H1 (cell line): ENCODE results near the gene OR1E2. TPM values are rescaled to one million over a fixed set of nuclear protein-coding genes. Genes with fewer than 3 reads are reported as not detected.

ENCODE experiments used
- CTCF ChIA-PET: fragments of 300-600 bp; sonication (Branson Sonifier 250); formaldehyde crosslinking; loops from one replicate; lab custom pipeline; 2021; ENCODE audit not compliant: partially characterized antibody; lab: Charles Lee
- POLR2A ChIA-PET: fragments of 300-600 bp; sonication (Branson Sonifier 250); formaldehyde crosslinking; loops from one replicate; lab custom pipeline; 2021; ENCODE audit warnings: inconsistent platforms; ENCODE audit not compliant: partially characterized antibody; lab: Charles Lee
- DNase-seq, 2 experiments: peaks; one replicate each; pipeline versions ENCODE4 v3.0.0 to v3.0.0-alpha.2; 2010 to 2022; ENCODE audit warnings: low spot score in 2 of 2, low read depth in 1 of 2, mixed read lengths in 1 of 2
- FAIRE-seq: peaks from 2 replicates; lab custom pipeline; 2011; peaks lifted over from hg19 to GRCh38; lab: Jason Lieb, UNC
- H2AFZ ChIP-seq: 2 replicates; pipeline ENCODE4 v1.8.1; 2012; ENCODE audit warnings: low read length, inconsistent platforms
- H2AK5ac ChIP-seq: 2 replicates; pipeline ENCODE4 v1.6.1; 2013; ENCODE audit warnings: low read depth, low read length
- H2BK120ac ChIP-seq: replicated peaks from 2 replicates; pipeline ENCODE3; 2013; ENCODE audit warnings: low read depth, low read length, inconsistent platforms
- H2BK12ac ChIP-seq: 2 replicates; pipeline ENCODE4 v1.6.1; 2013; ENCODE audit warnings: low read depth, low read length
- H2BK15ac ChIP-seq: 2 replicates; pipeline ENCODE4 v1.6.1; 2013; ENCODE audit warnings: low read length
- H2BK20ac ChIP-seq: 2 replicates; pipeline ENCODE4 v1.6.1; 2013; ENCODE audit warnings: low read length
- H2BK5ac ChIP-seq: 2 replicates; pipeline ENCODE4 v1.6.1; 2013; ENCODE audit warnings: low read depth, low read length
- H3K14ac ChIP-seq: 2 replicates; pipeline ENCODE4 v1.6.1; 2013; ENCODE audit warnings: inconsistent platforms; ENCODE audit not compliant: insufficient read length
- H3K18ac ChIP-seq: 2 replicates; pipeline ENCODE4 v1.6.1; 2013; ENCODE audit warnings: low read length; ENCODE audit errors: extremely low read depth
- H3K23ac ChIP-seq: 2 replicates; pipeline ENCODE4 v1.6.1; 2013; ENCODE audit warnings: inconsistent platforms; ENCODE audit not compliant: insufficient read length
- H3K23me2 ChIP-seq: 2 replicates; pipeline ENCODE4 v1.6.1; 2013; ENCODE audit warnings: low read depth, low read length
- H3K27ac ChIP-seq: 2 replicates; pipeline ENCODE4 v1.6.1; 2011; ENCODE audit warnings: low read depth, low read length, inconsistent platforms
- H3K27me3 ChIP-seq, 4 experiments: replicated peaks in 1 of 4; 1 replicate in 1 of 4; 2 replicates in 3 of 4; pipeline versions ENCODE4 v1.6.1 to v1.8.1; 2011 to 2013; ENCODE audit warnings: low read length in 3 of 4, mild to moderate bottlenecking in 3 of 4, inconsistent platforms in 2 of 4, mixed read lengths in 2 of 4, moderate library complexity in 1 of 4; ENCODE audit not compliant: control insufficient read depth in 3 of 4, insufficient read depth in 3 of 4; ENCODE audit errors: extremely low read depth in 1 of 4
- H3K36me3 ChIP-seq, 4 experiments: 2 replicates each; pipeline versions ENCODE4 v1.6.1 to v1.8.1; 2011 to 2013; ENCODE audit warnings: mild to moderate bottlenecking in 4 of 4, low read length in 3 of 4, moderate library complexity in 2 of 4, control low read depth in 1 of 4, inconsistent platforms in 1 of 4; ENCODE audit not compliant: insufficient read depth in 4 of 4, control insufficient read depth in 2 of 4
- H3K4ac ChIP-seq: replicated peaks from 2 replicates; pipeline ENCODE3; 2013; ENCODE audit warnings: low read length, low read depth, mixed read lengths, inconsistent platforms; ENCODE audit not compliant: insufficient read length
- H3K4me1 ChIP-seq, 4 experiments: replicated peaks in 1 of 4; 1 replicate in 1 of 4; 2 replicates in 3 of 4; pipeline versions ENCODE4 v1.6.1 to v1.8.1; 2011 to 2013; ENCODE audit warnings: low read length in 3 of 4, inconsistent platforms in 2 of 4, mixed read lengths in 1 of 4; ENCODE audit not compliant: insufficient read depth in 4 of 4, control insufficient read depth in 3 of 4
- H3K4me2 ChIP-seq, 2 experiments: 2 replicates each; pipeline versions ENCODE4 v1.6.1 to v1.8.1; 2011 to 2013; ENCODE audit warnings: low read depth in 2 of 2, low read length in 2 of 2, control low read depth in 1 of 2, inconsistent platforms in 1 of 2, mild to moderate bottlenecking in 1 of 2; ENCODE audit not compliant: insufficient read depth in 1 of 2
- H3K4me3 ChIP-seq, 4 experiments: fragments of 200-600, 300-600 bp in 1 of 4; sonication (generic), shearing (Covaris generic), sonication (Bioruptor Twin) in 1 of 4; 2 replicates each; pipeline versions ENCODE4 v1.5.1 to v1.8.1; 2011 to 2016; ENCODE audit warnings: low read length in 4 of 4, low read depth in 3 of 4, control low read depth in 2 of 4, inconsistent platforms in 2 of 4, mild to moderate bottlenecking in 2 of 4, mixed read lengths in 1 of 4, moderate library complexity in 1 of 4; ENCODE audit not compliant: insufficient read depth in 2 of 4; ENCODE audit errors: extremely low read depth in 1 of 4
- H3K56ac ChIP-seq: replicated peaks from 2 replicates; pipeline ENCODE3; 2013; ENCODE audit warnings: low read depth, mild to moderate bottlenecking, mixed read lengths, low read length, inconsistent platforms; ENCODE audit not compliant: insufficient read length
- H3K79me1 ChIP-seq: 2 replicates; pipeline ENCODE4 v1.6.1; 2013; ENCODE audit warnings: low read depth, low read length, control low read depth
- H3K79me2 ChIP-seq, 2 experiments: 2 replicates each; pipeline versions ENCODE4 v1.6.1 to v1.8.1; 2012 to 2013; ENCODE audit warnings: low read length in 2 of 2, mild to moderate bottlenecking in 2 of 2, inconsistent platforms in 1 of 2; ENCODE audit not compliant: insufficient read depth in 2 of 2, control insufficient read depth in 1 of 2
- H3K9ac ChIP-seq, 4 experiments: replicated peaks in 1 of 4; 1 replicate in 1 of 4; 2 replicates in 3 of 4; pipeline versions ENCODE4 v1.6.1 to v1.8.1; 2011 to 2013; ENCODE audit warnings: low read depth in 3 of 4, low read length in 3 of 4, control low read depth in 2 of 4, mild to moderate bottlenecking in 2 of 4, moderate library complexity in 2 of 4, inconsistent platforms in 1 of 4; ENCODE audit errors: extremely low read depth in 1 of 4
- H3K9me3 ChIP-seq, 2 experiments: 2 replicates each; pipeline versions ENCODE4 v1.6.1 to v1.8.1; 2012 to 2013; ENCODE audit warnings: mild to moderate bottlenecking in 2 of 2, moderate library complexity in 2 of 2, control low read depth in 1 of 2, inconsistent platforms in 1 of 2, low read depth in 1 of 2, low read length in 1 of 2, mixed read lengths in 1 of 2; ENCODE audit not compliant: insufficient read depth in 2 of 2
- H4K20me1 ChIP-seq, 2 experiments: replicated peaks in 1 of 2; 2 replicates each; pipeline versions ENCODE3 to v1.8.1; 2011 to 2013; ENCODE audit warnings: inconsistent platforms in 2 of 2, low read length in 2 of 2, mild to moderate bottlenecking in 1 of 2; ENCODE audit not compliant: insufficient read depth in 2 of 2, control insufficient read depth in 1 of 2
- H4K5ac ChIP-seq: 2 replicates; pipeline ENCODE4 v1.6.1; 2013; ENCODE audit warnings: low read length, low read depth, mixed read lengths, inconsistent platforms; ENCODE audit not compliant: insufficient read length
- H4K8ac ChIP-seq: 2 replicates; pipeline ENCODE4 v1.8.0; 2013; ENCODE audit warnings: mild to moderate bottlenecking, moderate library complexity, low read length, inconsistent platforms; ENCODE audit not compliant: insufficient read depth; ENCODE audit errors: extremely low read depth
- H4K91ac ChIP-seq: replicated peaks from 2 replicates; pipeline ENCODE3; 2013; ENCODE audit warnings: low read length, mixed read lengths, inconsistent platforms; ENCODE audit not compliant: insufficient read length
- CBX5 ChIP-seq: fragments of 300-800, 300-1000 bp; sonication (generic); IDR thresholded peaks from 2 replicates; pipeline ENCODE4 v1.7.1; 2016; ENCODE audit warnings: antibody characterized with exemption, low read length, low read depth
- CBX8 ChIP-seq: fragments of 300-800, 300-1000 bp; sonication (generic); IDR thresholded peaks from 2 replicates; pipeline ENCODE4 v1.7.1; 2016; ENCODE audit warnings: low read depth, low read length, borderline replicate concordance
- EP300 ChIP-seq, 2 experiments: IDR thresholded peaks; 1 replicate in 1 of 2; 2 replicates in 1 of 2; pipeline ENCODE4 v1.6.1; 2011 to 2012; ENCODE audit warnings: low read depth in 2 of 2, low read length in 2 of 2, mild to moderate bottlenecking in 2 of 2, borderline replicate concordance in 1 of 2, inconsistent platforms in 1 of 2, moderate library complexity in 1 of 2
- JUN ChIP-seq: IDR thresholded peaks from 2 replicates; pipeline ENCODE4 v1.6.1; 2011; ENCODE audit warnings: low read depth, mild to moderate bottlenecking, improper control_type of control experiment, low read length
- KDM4A ChIP-seq: IDR thresholded peaks from one replicate; pipeline ENCODE4 v1.7.1; 2012; ENCODE audit warnings: low read depth, mild to moderate bottlenecking, moderate library complexity, low read length, inconsistent platforms; ENCODE audit not compliant: severe bottlenecking
- MAFK ChIP-seq: IDR thresholded peaks from 2 replicates; pipeline ENCODE4 v1.6.1; 2012; ENCODE audit warnings: low read depth, mild to moderate bottlenecking, improper control_type of control experiment, low read length
- RAD21 ChIP-seq, 2 experiments: IDR thresholded peaks in 1 of 2; conservative IDR thresholded peaks in 1 of 2; 2 replicates each; pipeline ENCODE4 v1.6.1; 2011; ENCODE audit warnings: low read depth in 2 of 2, low read length in 2 of 2, improper control_type of control experiment in 1 of 2, inconsistent platforms in 1 of 2, mild to moderate bottlenecking in 1 of 2, moderate library complexity in 1 of 2
- SAP30 ChIP-seq: fragments of 300-600 bp; sonication (generic); IDR thresholded peaks from 2 replicates; pipeline ENCODE4 v1.7.1; 2012; ENCODE audit warnings: low read length, moderate library complexity, mild to moderate bottlenecking, inconsistent platforms; ENCODE audit not compliant: insufficient read depth, insufficient replicate concordance
- SUZ12 ChIP-seq: fragments of 200-600 bp; sonication (generic); IDR thresholded peaks from 2 replicates; pipeline ENCODE4 v1.6.1; 2012; ENCODE audit warnings: mild to moderate bottlenecking, inconsistent platforms, low read length, moderate library complexity, mixed read lengths
- TBP ChIP-seq: IDR thresholded peaks from 2 replicates; pipeline ENCODE4 v1.6.1; 2011; ENCODE audit warnings: low read depth, low read length, improper control_type of control experiment
- TCF12 ChIP-seq: IDR thresholded peaks from 2 replicates; pipeline ENCODE4 v1.6.1; 2011; ENCODE audit warnings: low read depth, mild to moderate bottlenecking, low read length
- YY1 ChIP-seq: IDR thresholded peaks from 2 replicates; pipeline ENCODE4 v1.6.1; 2011; ENCODE audit warnings: low read depth, mild to moderate bottlenecking, low read length
- WGBS, 2 experiments: shearing (Covaris generic) in 1 of 2; methylation state at CpG; one replicate each; pipeline versions ENCODE4 v1.1.6 to v1.1.7; 2013 to 2015; ENCODE audit warnings: low lambda C conversion rate in 2 of 2, mixed read lengths in 2 of 2, inconsistent platforms in 1 of 2, low coverage in 1 of 2, missing lambda C conversion rate in 1 of 2; ENCODE audit not compliant: insufficient replicate concordance in 2 of 2, insufficient coverage in 1 of 2, insufficient read length in 1 of 2; ENCODE audit errors: extremely low coverage in 1 of 2, missing lambda C conversion rate in 1 of 2; 5-methylcytosine and 5-hydroxymethylcytosine counted together
- polyA plus RNA-seq, 7 experiments: library from polyadenylated mRNA; depleted of rRNA in 3 of 7; stranded (reverse) in 5 of 7; unstranded in 2 of 7; fragments of >200 nt in 5 of 7; fragments of 200-250 nt in 2 of 7; gene quantifications; 1 replicate in 5 of 7; 2 replicates in 1 of 7; 4 replicates in 1 of 7; pipeline versions ENCODE4 v1.2.1 to v1.2.3, GENCODE V29; 2011 to 2013; ENCODE audit warnings: missing spikeins in 2 of 7, mixed read lengths in 2 of 7
- total RNA-seq: library from RNA; stranded (reverse); fragmentation: NEBNext Ultra II Directional; extraction: Animal tissue kit (Norgen Biotek cat#: 25700); gene quantifications from 2 replicates; pipeline ENCODE4 v1.2.1, GENCODE V29; 2021

The OR1E2 gene
- total and polyA plus RNA-seq, 2 of the 8 experiments (the other 6 are each of a cell fraction or from before 2014, with no cell fraction given) = not detected

DNA sequence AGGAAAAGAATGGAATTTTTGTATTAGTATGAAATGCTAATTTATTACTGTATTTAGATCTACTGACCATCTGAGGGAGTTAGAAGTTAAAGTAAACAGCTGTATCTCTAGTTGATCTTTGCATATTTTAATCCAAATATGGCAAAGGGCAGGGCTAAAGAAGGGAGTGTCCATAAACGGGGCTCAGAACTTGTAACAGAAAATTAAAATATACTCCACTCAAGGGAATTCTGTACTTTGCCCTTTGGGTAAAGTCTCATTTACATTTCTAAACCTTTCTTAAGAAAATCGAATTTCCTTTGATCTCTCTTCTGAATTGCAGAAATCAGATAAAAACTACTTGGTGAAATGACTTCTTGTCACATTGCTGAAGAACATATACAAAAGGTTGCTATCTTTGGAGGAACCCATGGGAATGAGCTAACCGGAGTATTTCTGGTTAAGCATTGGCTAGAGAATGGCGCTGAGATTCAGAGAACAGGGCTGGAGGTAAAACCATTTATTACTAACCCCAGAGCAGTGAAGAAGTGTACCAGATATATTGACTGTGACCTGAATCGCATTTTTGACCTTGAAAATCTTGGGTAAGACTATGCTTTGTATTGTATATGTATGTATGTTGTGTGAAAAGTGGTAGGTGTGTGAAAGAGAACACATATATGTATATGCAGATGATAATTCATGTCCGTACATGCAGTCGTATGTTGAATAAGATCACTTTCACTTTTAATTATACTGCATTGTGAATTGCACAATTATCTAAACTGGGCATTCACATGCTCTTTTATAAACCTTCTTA is 42.4 kb upstream of the OR1E2 start, which contains the start of gene ASPA:
TSS of gene ASPA (plus strand) at position 186 of the 799 bp plus-strand sequence. CDS start at position 349, 163 bp downstream.
- H3K56ac ChIP-seq = no peak within 1 kb of the TSS
- ChIA-PET CTCF (no interaction called here), POLR2A (no interaction called here)
- no peak within 1 kb of the TSS for H4K8ac ChIP-seq
- FAIRE-seq (no peak), DNase-seq (no peak)
- H2BK20ac ChIP-seq = no peak within 1 kb of the TSS
- no peak within 1 kb of the TSS for H3K27ac ChIP-seq
- H3K79me1 ChIP-seq = no peaks in the 10 kb centered on the region
- H3K9ac ChIP-seq = no peak within 1 kb of the TSS
- H3K23me2 ChIP-seq = no peaks in the 10 kb centered on the region
- no peak within 1 kb of the TSS for H2BK5ac ChIP-seq
- H3K36me3 ChIP-seq = no peaks in the 10 kb centered on the region
- no peak within 1 kb of the TSS for H2BK12ac ChIP-seq
- no peak within 1 kb of the TSS for H3K4me3 ChIP-seq
- peaks cover 0 to 5% (median 0%) of the 10 kb centered on the region in 4 experiments; a peak in 2 of 7 replicates for H3K4me1 ChIP-seq
- H3K18ac ChIP-seq = no peak within 1 kb of the TSS
- no peak within 1 kb of the TSS for H3K4me2 ChIP-seq
- no peak within 1 kb of the TSS; the same call in 1 of the 2 replicates for H2AFZ ChIP-seq
- no peak within 1 kb of the TSS for H3K14ac ChIP-seq
- H4K5ac ChIP-seq = no peak within 1 kb of the TSS
- no peaks in the 10 kb centered on the region for H3K27me3 ChIP-seq
- H4K91ac ChIP-seq = no peak within 1 kb of the TSS
- no peak within 1 kb of the TSS for H2BK120ac ChIP-seq
- H2AK5ac ChIP-seq = no peak within 1 kb of the TSS
- H3K9me3 ChIP-seq = no peaks in the 10 kb centered on the region
- no peak within 1 kb of the TSS for H3K4ac ChIP-seq
- WGBS, 2 experiments = 85% methylated on average over 7 of the region's 7 CpGs; no CpG with 5 or more reads in 1 of the 2 experiments
- H3K23ac ChIP-seq = no peak within 1 kb of the TSS
- H2BK15ac ChIP-seq = no peak within 1 kb of the TSS
- H4K20me1 ChIP-seq = no peaks in the 10 kb centered on the region
- no peaks in the 10 kb centered on the region for H3K79me2 ChIP-seq
- TF ChIP-seq TBP (no peak), JUN (no peak), MAFK (no peak), SAP30 (no peak), TCF12 (no peak), EP300 (IDR thresholded peaks at IDR 0.05; ENCODE audit: borderline replicate concordance in 1 of 2, low read depth in 2 of 2, low read length in 2 of 2) (no peak), SUZ12 (no peak), RAD21 (IDR thresholded peaks at IDR 0.05 in 1 of 2, conservative IDR thresholded peaks at IDR 0.05 in 1 of 2; ENCODE audit: low read depth in 2 of 2, low read length in 2 of 2) (no peak), KDM4A (no peak), CBX5 (no peak), YY1 (no peak), CBX8 (no peak)
